ENCODE measurements around the gene PTPRB.

Gene PTPRB

DNA sequence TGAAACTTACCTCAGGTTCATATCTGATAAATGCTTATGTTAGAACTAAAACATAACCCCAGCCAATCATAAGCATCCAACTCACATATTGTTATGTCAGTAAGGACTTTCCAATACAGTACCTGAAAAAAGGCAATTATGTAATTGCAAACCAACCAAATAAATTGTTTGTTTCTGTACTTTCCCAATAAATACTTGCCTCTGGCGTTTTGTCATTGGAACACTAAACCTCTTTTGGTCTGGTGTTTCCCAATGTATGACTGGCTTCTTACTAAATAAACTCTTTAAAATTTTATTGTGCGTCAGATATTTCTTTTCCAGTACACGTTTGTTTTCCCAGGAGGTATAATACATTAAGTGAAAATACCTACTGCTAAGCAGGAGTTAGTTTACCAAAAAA is 6.7 kb upstream of the PTPRB start:
- DNase-seq (ENCODE audit: low read depth) = no peak

DNA sequence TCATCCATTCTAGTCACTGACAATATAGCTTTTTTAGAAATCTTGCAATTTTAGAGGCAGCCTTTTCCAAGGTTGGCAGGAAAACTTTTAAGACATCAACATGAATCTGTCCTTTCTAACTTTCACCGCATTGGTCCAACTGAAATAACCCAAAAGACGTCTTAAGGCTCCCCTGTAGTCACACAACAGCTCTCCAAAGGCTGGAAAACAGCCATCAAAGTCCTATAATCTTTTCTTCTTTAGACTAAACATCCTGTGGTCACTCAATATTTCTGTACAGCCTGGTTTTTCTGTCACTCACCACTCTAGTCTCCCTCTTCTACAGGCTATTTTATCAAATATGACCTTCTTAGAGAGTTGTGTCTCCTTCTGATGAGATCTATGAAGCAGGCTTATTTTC is 4.5 kb upstream of the PTPRB start:
- DNase-seq (ENCODE audit: low read depth) = no peak

DNA sequence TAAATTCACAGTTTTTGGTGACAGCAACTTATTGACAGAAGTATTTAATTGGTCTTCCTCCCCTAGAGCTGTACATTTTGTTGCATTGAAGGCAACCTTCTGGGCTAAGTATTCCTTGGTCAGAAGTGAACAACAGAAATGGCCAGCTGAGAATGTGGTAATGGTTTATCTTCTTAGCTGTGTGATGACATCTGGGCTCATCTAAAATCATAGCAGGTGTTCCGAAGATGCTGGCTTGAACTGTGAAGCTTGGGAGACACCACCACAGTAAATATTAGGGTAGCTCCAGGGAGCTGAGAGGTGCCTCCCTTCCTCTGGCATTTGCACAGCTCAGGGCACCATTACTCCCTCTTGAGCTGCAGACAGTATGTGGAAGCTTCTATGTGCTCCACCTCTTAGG is 3.7 kb upstream of the PTPRB start:
- DNase-seq (ENCODE audit: low read depth) = no peak

DNA sequence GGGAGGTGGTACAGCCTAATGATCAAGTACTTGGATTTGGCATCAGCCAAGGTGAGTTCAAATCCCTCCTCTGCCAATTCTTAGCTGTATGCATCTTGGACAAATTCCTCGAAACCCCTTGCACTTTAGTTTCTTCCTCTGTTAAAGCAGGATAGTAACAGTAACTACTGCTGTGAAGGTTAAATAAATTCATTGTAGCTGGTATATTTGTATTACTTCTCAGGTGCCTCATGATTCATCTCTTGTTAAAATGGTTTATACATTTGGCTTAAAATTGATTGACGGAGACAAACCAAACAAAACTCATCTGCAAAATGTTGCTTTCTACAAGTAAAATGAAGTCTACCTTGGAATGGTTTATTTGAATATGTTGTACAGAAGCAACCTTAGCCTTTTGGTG is 2.3 kb upstream of the PTPRB start:
- no peak for DNase-seq (ENCODE audit: low read depth)

DNA sequence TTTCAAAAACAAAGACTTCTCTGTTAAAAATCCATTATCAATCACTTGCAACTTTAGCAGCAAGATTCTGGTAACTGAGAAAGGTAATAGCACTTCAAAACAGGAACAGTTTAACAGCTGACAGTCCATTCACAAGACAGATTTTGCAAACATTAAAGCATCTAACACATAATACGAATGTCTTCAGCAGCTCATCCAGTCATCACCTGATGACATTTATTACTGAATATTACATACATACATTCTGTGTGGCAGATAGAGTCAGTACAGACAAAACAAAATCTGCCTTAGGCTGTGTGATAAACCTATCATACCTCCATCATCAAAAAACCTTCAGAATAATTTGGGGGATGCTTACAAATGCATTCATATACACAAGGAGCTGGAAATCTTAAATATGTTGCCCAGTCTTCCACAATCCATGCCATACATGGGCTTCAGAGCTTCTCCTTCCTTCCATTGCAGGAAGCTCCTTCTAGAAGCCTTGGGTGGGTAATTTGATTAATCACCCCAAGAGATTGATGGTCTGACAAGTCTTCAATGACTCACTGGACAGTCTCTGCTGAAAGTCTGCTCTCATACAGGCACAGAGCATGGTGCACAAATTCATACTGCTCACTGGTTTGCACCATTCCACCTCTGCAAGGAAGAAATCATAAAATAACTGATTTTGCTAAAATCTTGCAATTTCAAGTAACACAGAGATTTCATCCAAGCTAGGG is 1.6 kb upstream of the PTPRB start:
- DNase-seq (ENCODE audit: low read depth) = no peak

DNA sequence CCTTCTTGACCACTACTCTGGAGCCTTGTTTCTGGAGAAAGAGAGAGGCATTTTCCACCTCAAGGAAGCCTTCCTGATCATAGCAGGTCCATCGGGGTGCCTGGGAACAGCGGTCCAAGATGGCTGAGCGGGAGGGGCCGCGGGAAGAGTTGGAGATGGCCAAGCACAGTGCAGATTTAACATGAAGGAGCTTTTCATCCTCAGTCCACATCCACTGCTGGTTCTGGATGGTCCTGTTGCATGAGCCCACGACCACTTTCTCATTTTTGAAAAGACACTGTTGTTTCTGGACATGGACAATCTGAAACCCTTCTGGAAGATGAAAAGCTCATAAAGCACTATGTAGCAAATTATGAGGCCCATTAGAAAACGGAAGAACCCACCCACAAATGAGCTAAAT is 1.5 kb downstream of the PTPRB start:
- DNase-seq (ENCODE audit: low read depth) = no peak

DNA sequence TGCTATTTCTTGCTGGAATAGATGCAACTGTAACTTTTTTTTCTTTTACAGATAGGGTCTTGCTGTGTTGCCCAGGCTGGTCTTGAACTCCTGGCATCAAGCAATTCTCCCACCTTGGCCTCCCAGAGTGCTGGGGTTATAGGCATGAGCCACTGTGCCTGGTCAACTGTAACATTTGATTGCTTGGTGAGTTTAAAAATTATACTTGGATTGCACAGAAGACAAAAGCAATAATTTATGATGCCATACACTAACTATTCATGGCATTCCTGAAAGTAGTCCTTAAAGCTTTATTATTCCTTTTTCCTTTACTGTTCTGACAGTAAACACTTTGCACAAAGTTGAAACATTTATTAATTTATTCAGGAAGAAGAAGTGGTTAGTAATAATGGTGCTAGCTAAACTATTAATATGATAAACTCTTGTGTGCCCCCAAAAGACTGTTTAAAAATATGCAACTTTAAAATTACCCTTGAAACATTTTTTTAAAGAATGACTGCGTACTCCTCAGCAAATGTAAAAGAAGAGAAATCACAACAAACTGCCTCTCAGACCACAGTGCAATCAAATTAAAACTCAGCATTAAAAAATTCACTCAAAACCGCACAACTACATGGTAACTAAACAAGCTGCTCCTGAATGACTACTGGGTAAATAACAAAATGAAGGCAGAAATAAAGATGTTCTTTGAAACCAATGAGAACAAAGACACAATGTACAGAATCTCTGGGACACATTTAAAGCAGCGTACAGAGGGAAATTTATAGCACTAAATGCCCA is 8.3 kb downstream of the PTPRB start:
- no peak for DNase-seq (ENCODE audit: low read depth)

DNA sequence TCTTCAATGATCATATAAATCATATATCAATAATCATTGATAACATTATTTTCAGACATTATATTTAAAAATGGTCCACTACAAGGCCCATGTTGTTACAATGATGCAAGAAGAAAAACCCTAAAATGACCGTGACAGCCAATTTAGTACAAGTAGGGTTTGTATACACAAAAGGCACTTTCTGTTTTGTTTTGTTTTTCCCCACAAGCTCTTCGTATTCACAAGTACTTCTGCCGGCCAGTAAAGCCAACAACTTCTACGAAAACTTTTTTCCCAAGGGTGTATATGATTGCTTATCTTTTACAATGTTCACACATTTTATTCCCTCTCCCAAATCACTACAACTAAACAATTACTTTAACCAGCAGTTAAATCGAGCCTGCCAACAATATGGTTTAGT is 9.6 kb downstream of the PTPRB start:
- DNase-seq (ENCODE audit: low read depth) = no peak

DNA sequence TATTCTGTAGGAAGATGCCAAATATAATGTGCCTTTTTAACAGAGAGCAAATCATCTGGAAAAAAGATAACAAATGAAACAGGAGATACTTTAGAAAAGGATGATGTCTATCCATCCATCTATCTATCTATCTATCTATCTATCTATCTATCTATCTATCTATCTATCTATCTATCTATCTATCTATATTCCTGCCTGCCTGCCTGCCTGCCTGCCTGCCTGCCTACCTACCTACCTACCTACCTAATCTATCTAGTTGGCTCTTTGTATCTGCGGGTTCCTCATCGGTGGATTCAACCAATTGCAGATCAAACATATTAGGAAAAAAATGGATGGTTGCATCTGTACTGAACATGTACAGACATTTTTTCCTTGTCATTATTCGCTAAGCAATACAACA is 11.0 kb downstream of the PTPRB start:
- DNase-seq (ENCODE audit: low read depth) = no peak

DNA sequence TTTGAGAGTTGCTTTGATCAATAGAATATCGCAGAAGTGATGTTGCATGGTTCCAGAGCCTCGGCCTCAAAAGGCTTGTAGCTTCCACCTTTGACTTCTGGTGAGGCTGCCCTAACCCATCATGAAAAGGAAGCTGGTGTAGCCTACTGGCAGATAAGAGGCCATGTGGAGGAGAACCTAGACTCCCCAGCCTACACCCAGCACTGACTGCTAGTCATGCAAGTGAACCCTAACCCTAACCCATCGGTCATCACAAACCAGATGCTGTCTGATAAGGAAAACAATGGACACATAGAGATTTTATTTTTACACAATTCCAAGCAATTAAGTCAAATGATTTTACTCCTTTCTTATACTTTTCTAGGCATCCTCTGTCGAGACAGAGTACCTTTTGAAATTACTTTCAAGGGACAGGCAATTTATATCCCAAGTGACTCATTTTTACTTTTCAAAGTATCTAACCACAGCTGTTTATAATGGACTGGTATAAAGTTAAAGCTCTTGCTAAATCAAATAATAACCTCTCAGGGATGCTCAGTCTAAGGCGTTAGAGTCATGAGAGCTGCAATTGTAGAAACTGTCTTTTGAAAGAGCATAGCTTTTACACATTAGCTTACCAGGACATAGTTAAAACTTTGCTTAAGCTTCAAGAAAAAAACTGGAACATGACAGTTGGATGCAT is 17.6 kb downstream of the PTPRB start:
- DNase-seq (ENCODE audit: low read depth) = no peak

DNA sequence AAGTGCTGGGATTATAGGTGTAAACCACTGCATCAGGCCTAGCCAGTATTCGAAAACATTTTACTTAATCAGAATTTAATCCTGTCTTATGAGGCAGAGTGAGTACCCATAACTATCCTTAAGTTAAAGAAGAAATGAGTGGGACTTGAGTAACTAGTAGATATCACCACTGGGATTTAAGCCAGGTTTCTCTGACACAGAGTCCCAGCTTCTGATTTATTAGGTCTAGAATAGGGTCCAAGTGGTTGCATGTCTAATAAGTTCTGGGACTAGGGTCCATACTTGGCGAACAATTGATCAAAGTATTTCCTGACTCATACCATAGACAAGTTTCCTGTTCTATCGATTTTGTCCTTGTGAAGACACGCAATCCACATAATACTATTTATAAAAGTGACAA is 18.9 kb downstream of the PTPRB start:
- no peak for DNase-seq (ENCODE audit: low read depth)

DNA sequence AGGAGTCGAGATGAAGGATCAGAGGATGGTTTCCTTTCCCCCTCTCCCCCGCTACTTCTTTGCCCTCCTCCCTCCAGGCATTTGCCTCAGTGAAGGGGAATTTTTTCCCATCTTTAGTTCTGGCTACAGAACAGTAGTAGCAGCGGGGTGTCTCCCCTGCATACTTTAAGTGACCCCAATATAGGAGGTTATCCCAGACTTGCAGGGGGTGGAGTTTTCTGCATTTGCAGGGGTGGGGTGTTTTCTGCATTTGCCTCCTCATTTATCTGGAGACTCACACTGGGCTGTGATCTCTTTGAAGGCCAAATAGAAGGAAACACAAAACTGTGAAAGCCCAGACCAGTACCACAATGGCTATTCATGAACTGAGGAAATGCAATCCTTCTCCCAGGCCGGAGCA is 19.8 kb downstream of the PTPRB start:
- no peak for DNase-seq (ENCODE audit: low read depth)

DNA sequence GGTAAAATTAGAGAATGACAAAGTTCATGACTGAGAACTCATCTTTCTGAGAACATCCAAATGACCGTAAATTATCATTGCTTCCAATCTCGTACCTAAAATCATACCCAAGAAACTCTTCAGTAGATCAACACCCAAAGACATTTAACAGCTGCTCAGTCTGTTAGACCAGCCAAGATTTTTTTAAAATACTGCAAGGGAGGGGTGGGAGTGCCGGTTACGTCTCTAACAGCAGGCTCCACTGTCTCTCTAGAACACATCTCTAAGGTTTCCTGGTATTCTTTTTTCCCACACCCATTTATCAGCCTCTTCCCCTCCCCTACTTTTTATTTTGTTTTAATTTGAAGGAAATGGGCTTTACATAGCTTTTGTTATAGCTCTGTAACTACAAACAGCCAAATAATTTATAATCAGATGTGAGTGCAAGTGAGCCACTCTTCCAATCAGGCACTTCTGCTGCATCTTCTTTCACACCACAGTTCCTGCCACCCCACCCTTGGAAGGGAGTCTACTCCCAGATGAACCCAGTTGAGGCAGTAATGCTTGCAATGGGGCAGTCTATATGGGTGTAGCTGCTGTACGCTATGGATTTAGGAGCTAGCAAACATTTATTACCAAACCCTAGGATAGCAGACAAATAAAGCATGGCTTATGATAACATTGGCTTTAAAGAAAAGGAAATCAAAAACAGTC is 21.9 kb downstream of the PTPRB start:
- no peak for DNase-seq (ENCODE audit: low read depth)

DNA sequence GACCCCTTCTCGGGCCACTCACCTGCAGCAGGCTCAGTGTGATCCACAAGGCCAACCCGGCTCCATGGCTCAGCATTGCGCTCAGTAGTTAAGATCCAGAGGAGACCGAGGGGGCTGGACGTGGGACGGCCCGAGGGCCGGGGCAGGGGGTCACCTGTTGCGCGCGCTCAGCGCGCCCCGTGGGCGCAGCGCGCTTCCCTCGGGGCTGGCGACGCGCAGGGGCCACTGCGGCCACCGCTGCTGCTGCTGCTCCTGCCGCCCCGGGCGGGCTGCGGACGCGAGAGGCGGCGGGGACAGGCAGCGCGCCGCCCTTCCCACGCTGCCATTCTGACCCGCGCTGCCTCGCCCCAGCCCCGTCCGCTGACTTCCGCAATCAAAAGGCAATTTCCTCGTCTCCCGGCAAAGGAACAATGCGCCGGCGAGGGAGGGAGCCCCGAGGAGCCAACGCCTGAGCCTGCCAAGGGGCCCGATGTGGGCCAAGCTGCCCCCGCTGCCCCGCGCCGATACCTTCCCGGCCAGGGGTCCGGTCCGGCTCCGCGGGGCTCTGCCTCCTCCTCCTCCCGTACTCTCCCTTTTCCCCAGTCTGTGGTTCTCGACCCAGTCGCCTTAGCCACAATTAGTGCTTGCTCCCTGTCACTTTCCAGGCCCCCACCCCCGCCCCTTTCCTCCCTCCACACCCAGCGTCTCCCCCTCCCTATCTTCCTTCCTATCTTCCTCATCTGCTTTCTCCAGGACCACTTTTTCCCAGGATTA is 27.3 kb downstream of the PTPRB start:
- no peak for DNase-seq (ENCODE audit: low read depth)

DNA sequence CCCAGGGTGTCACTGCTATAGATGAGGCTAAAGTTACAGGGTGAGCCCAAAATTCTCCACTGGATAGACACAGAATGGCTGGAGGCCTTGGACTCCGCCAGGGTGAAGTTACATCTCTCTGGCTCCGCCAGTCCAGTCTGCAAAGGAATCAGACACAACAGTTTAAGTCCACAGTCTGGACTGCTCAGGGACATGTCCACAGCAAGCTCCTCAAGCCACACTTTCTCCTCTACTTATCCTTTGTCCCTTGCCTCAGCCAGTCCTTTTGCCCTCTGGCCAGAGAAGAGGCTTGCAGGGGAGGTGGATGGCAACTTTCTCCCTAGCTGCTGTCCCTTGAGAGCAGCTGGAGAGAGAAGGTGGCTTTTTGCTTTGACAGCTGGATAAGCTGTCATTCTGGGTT is 28.0 kb downstream of the PTPRB start:
- DNase-seq (ENCODE audit: low read depth) = no peak

DNA sequence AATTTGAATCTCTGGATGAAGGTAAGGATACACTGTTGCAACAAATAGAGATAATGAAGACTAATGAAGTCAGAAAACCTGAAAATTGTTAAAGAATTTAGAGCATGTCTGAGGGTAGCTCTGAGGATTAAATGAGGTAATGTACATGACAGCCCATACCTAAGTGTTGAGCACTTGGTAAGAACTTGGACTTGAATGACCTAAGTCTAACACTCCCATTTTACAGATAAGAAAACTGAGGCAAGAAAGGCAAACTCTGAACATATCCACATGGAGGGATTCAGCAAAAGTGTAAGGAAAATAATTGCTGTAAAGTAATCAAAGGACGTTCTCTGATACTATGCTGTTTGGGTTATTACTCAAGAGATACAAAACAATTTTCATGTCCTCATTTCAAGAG is 29.0 kb downstream of the PTPRB start:
- DNase-seq (ENCODE audit: low read depth) = no peak

DNA sequence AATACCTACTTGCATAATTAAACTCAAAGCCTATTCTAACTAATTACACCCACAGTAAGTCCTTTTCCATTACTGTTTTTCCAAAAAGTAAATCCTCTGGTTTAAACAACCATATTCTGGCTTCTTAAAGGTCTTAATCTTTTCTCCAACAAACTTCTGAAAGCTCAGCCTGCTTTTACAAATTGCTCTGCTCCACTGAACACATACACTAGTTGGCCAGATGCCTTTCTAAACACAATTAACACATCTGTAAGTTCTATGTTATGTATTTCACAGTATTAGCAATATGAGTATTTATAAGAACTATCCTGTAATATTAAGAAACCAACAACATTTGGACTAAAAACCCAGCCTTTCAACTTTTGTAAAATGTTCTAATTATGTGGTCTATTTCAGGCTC is 30.1 kb downstream of the PTPRB start:
- DNase-seq (ENCODE audit: low read depth) = no peak

DNA sequence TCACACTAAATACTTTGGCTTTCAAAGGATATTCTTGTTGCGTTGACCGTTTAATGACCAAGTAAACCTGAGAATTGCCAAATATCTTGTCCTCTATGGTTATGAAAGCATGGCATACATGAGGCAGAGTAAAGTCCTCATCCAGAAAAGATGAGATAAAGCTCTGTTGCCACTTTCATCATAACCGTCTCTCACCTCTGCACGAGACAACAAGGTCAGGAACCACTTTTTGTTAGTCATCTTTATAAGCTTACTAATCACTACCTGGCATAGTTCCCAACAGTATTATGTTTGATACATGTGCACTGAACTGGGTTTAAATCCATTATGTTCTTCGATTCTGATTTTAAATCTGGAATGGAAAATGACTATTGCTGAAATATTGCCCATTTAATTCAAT is 31.3 kb downstream of the PTPRB start:
- DNase-seq (ENCODE audit: low read depth) = no peak

DNA sequence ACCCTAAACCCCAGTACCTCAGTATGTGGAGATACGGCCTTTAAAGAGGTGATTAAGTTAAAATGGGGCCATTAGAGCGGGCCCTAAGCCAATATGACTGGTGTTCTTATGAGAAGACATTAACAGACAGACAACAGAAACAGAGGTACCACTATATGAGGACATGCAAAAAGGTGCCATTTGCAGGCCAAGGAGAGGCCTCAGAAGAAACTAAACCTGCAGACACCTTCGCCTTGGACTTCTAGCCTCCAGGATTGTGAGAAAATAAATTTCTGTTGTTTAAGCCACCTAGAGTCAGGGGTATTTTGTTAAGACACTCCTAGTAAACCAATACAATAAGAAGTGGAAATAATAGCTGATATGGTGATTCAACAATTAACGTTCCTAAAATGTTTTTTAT is 32.6 kb downstream of the PTPRB start:
- DNase-seq (ENCODE audit: low read depth) = no peak

DNA sequence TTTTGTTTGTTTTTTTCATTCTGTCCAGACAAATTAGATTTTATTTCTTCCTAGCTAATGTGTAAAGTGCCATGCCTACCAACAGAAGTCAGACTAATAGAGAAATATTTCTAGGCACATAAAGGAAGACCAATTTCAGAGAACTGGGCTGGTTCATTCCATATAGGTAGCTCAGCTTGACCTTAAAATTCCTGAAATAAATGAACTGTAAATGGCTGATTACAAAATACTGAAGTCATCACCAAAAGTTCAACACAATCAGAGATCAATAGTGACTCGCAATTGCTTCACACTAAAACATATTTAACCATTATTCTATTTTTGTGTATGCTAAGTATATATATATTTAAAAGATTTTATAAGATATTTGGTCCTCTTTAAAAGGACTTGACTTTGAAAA is 34.2 kb downstream of the PTPRB start:
- no peak for DNase-seq (ENCODE audit: low read depth)

DNA sequence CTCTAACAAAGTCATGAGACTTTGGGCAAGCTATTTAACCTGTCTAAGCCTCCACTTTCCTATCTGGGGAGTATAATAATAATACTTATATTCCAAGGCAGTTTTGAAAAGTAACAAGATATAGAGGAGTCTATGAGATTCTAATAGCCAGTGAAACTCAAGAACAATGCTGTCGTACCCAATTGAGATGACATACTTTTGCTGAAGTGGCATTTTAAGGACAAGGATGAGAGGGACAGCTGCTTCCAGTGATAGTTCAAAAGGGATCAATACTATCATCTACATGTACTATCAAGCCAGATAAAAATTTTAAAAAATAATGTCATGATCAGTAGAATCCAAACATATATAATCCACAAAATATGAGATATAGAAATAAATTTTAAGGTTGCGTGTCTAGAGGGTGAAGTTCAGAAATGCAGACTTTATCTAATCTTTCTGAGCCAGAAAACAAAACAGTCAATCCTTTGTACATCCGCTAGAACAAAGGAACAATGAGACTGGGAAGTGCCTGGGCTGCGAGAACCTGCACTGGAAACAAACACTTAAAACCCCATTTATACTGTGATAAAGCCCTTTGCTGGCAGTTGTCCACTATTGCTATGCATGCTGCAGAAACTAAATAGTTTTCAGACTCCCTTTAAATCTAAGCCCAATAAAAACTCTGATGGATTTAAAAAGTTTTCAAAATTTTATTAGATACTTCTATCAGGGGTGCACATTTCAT is 38.6 kb downstream of the PTPRB start:
- DNase-seq (ENCODE audit: low read depth) = no peak

All from GM04504 (cell line).